A673 (cell line): ENCODE measurements around the gene MOB3A. TPM values are rescaled to one million over a fixed set of nuclear protein-coding genes. Genes with fewer than 3 reads are reported as not detected.

Experiments used
- BruUV-seq: library from RNA; stranded (reverse); fragments of 400-500 nt; replicated peaks from 2 replicates; lab custom pipeline; 2021; lab: Mats Ljungman, UMichigan
- CTCF ChIA-PET: fragments of 300-600 bp; sonication (Branson Sonifier 250); formaldehyde crosslinking; loops from one replicate; lab custom pipeline; 2022; ENCODE audit warnings: antibody characterized with exemption; lab: Charles Lee
- POLR2A ChIA-PET: fragments of 300-600 bp; sonication (Branson Sonifier 250); formaldehyde crosslinking; loops from one replicate; lab custom pipeline; 2022; ENCODE audit warnings: antibody characterized with exemption; ENCODE audit not compliant: low non-redundant PET; lab: Charles Lee
- DNase-seq: peaks from one replicate; pipeline ENCODE4 v3.0.0-alpha.2; 2015; ENCODE audit warnings: low spot score
- H3K27ac ChIP-seq: fragments of 200-600 bp; sonication (generic); 2 replicates; pipeline ENCODE4 v1.5.1; 2016; ENCODE audit warnings: mixed run types, low read depth, mild to moderate bottlenecking, mixed read lengths, antibody characterized with exemption, low read length; ENCODE audit not compliant: poor library complexity, severe bottlenecking
- H3K27me3 ChIP-seq: fragments of 200-600 bp; sonication (generic); replicated peaks from 2 replicates; pipeline ENCODE4 v1.6.1; 2017; ENCODE audit warnings: mixed run types, low read depth, mild to moderate bottlenecking, mixed read lengths, antibody characterized with exemption, low read length; ENCODE audit not compliant: insufficient read depth, poor library complexity
- H3K36me3 ChIP-seq: fragments of 200-600 bp; sonication (generic); 2 replicates; pipeline ENCODE4 v1.6.1; 2016; ENCODE audit warnings: mixed run types, mild to moderate bottlenecking, mixed read lengths, antibody characterized with exemption, low read length; ENCODE audit not compliant: insufficient read depth, poor library complexity, severe bottlenecking
- H3K4me1 ChIP-seq: fragments of 200-600 bp; sonication (generic); 2 replicates; pipeline ENCODE4 v1.6.1; 2017; ENCODE audit warnings: mixed run types, mild to moderate bottlenecking, mixed read lengths, antibody characterized with exemption, low read length; ENCODE audit not compliant: insufficient read depth, poor library complexity, severe bottlenecking
- H3K4me3 ChIP-seq: fragments of 200-600 bp; sonication (generic); 2 replicates; pipeline ENCODE4 v1.5.1; 2016; ENCODE audit warnings: low read depth, mixed run types, mild to moderate bottlenecking, mixed read lengths, low read length; ENCODE audit not compliant: poor library complexity, severe bottlenecking
- H3K9me3 ChIP-seq: fragments of 200-600 bp; sonication (generic); 2 replicates; pipeline ENCODE4 v1.6.1; 2016; ENCODE audit warnings: mixed run types, low read depth, mild to moderate bottlenecking, mixed read lengths, antibody characterized with exemption, low read length; ENCODE audit not compliant: poor library complexity, severe bottlenecking
- CTCF ChIP-seq: fragments of 300-800, 200-600 bp; sonication (generic); conservative IDR thresholded peaks from 2 replicates; pipeline ENCODE4 v1.5.1; 2017; ENCODE audit warnings: low read depth, mild to moderate bottlenecking, antibody characterized with exemption, low read length, moderate library complexity, mixed read lengths
- EZH2 ChIP-seq: fragments of 200-600 bp; sonication (generic); IDR thresholded peaks from 2 replicates; pipeline ENCODE4 v1.6.1; 2017; ENCODE audit warnings: borderline replicate concordance, low read depth, mild to moderate bottlenecking, mixed read lengths, antibody characterized with exemption, low read length; ENCODE audit not compliant: poor library complexity, severe bottlenecking
- intact Hi-C: fragments of 100-400 bp; cut with micrococcal nuclease; formaldehyde crosslinking; loops from one replicate; pipeline ENCODE4 v1.10.0; 2022; ENCODE audit not compliant: unreplicated experiment
- total RNA-seq: library from RNA; stranded (reverse); gene quantifications from 2 replicates; pipeline ENCODE4 v1.2.3, GENCODE V29; 2021

MOB3A gene
- total RNA-seq, 1 experiment from 2014 or later = 40.7 TPM

GRCh38 chr19:2054763-2055162, 41.4 kb downstream of the MOB3A start:
- intact Hi-C loops = no loop called here
- POLR2A ChIA-PET = interaction anchor here (0.7 kb wide), 1 partner anchor 690 kb away, joined by 3 read pairs; no protein-coding TSS in a partner anchor
- BruUV-seq = no TSS peak

GRCh38 chr19:2053601-2054389, 42.3 kb downstream of the MOB3A start:
- H3K27me3 ChIP-seq = no peaks in the 10 kb centered on the region
- no TSS peak for BruUV-seq
- H3K4me3 ChIP-seq = no peak overlapping the region
- no peak overlapping the region for H3K27ac ChIP-seq
- DNase-seq = no peak
- H3K36me3 ChIP-seq = no peaks in the 10 kb centered on the region
- ChIA-PET CTCF (no interaction called here), POLR2A (interaction anchor here (0.7 kb wide), 1 partner anchor 689 kb away, joined by 3 read pairs; no protein-coding TSS in a partner anchor)
- peaks cover 24% of the 10 kb centered on the region for H3K4me1 ChIP-seq
- intact Hi-C loops = no loop called here
- TF ChIP-seq EZH2 = no peak
- no peak for TF ChIP-seq CTCF
- no peaks in the 10 kb centered on the region for H3K9me3 ChIP-seq

More at GRCh38 chr19:2054763-2055162, 41.4 kb downstream of the MOB3A start:
- no peak for DNase-seq
- Histone ChIP-seq H3K27ac (no peak overlapping the region), H3K27me3 (no peaks in the 10 kb centered on the region), H3K9me3 (no peaks in the 10 kb centered on the region), H3K36me3 (no peaks in the 10 kb centered on the region), H3K4me1 (peaks cover 22% of the 10 kb centered on the region), H3K4me3 (no peak overlapping the region)
- CTCF ChIA-PET = no interaction called here
- TF ChIP-seq EZH2 (no peak), CTCF (no peak)

GRCh38 chr19:2051773-2052704, 44.1 kb downstream of the MOB3A start:
- Histone ChIP-seq H3K9me3 (no peaks in the 10 kb centered on the region), H3K4me1 (peaks cover 25% of the 10 kb centered on the region), H3K4me3 (peak overlapping the region; percentile 98), H3K27ac (peak overlapping the region; percentile 86), H3K27me3 (no peaks in the 10 kb centered on the region), H3K36me3 (no peaks in the 10 kb centered on the region)
- no TSS peak for BruUV-seq
- intact Hi-C loops = no loop called here
- TF ChIP-seq EZH2 = no peak
- TF ChIP-seq CTCF = no peak
- POLR2A ChIA-PET = interaction anchor here (0.6 to 0.7 kb wide), 2 partner anchors 10 to 36 kb away, joined by 3 read pairs; no protein-coding TSS in a partner anchor
- CTCF ChIA-PET = interaction anchor here (0.6 kb wide), 1 partner anchor 99 kb away, joined by 5 read pairs; no protein-coding TSS in a partner anchor
- no peak for DNase-seq
